HepG2 (cell line): ENCODE data around the gene FYB1. TPM values are rescaled to one million over a fixed set of nuclear protein-coding genes. Genes with fewer than 3 reads are reported as not detected.

ENCODE experiments used
- DPF2 ChIP-seq: sonication (generic); formaldehyde crosslinking; IDR thresholded peaks from 2 replicates; pipeline ENCODE4 v1.4.0; 2020; ENCODE audit warnings: mild to moderate bottlenecking, low read depth, missing genetic modification reagents, borderline replicate concordance
- EED ChIP-seq: sonication (generic); formaldehyde crosslinking; IDR thresholded peaks from 2 replicates; pipeline ENCODE4 v1.5.0; 2020; ENCODE audit warnings: mild to moderate bottlenecking, missing genetic modification reagents
- FOXA1 ChIP-seq, 2 experiments: fragments of 450-650 bp in 1 of 2; sonication (generic) in 1 of 2; formaldehyde crosslinking in 1 of 2; IDR thresholded peaks; 2 replicates each; pipeline versions ENCODE4 v1.4.0 to v1.6.1; 2016 to 2020; ENCODE audit warnings: missing genetic modification reagents in 1 of 2
- GFI1 ChIP-seq: sonication (generic); formaldehyde crosslinking; IDR thresholded peaks from 2 replicates; pipeline ENCODE4 v1.5.0; 2020; ENCODE audit warnings: missing genetic modification reagents, mild to moderate bottlenecking, borderline replicate concordance
- GRHL1 ChIP-seq: sonication (generic); formaldehyde crosslinking; conservative IDR thresholded peaks from 2 replicates; pipeline ENCODE4 v1.8.0; 2022; ENCODE audit warnings: missing genetic modification reagents
- HES4 ChIP-seq: sonication (generic); formaldehyde crosslinking; IDR thresholded peaks from 2 replicates; pipeline ENCODE4 v1.9.0; 2021; ENCODE audit warnings: mild to moderate bottlenecking, missing genetic modification reagents, borderline replicate concordance
- KAT8 ChIP-seq: IDR thresholded peaks from 2 replicates; pipeline ENCODE4 v1.6.1; 2016; ENCODE audit warnings: missing genetic modification reagents, missing compliant biosample characterization
- MNT ChIP-seq: fragments of 450-650 bp; IDR thresholded peaks from 2 replicates; pipeline ENCODE4 v1.6.1; 2016
- NFE2L2 ChIP-seq: fragments of 150-350 bp; IDR thresholded peaks from 2 replicates; pipeline ENCODE4 v1.6.1; 2014; ENCODE audit warnings: low read length
- POLR2G ChIP-seq: fragments of 200-400 bp; formaldehyde crosslinking; IDR thresholded peaks from 2 replicates; pipeline ENCODE4 v1.6.1; 2018; ENCODE audit warnings: mild to moderate bottlenecking, low read depth, low read length, moderate library complexity
- SMAD1 ChIP-seq: sonication (generic); formaldehyde crosslinking; IDR thresholded peaks from 2 replicates; pipeline ENCODE4 v1.4.0; 2020; ENCODE audit warnings: missing genetic modification reagents, low read depth, mild to moderate bottlenecking, borderline replicate concordance
- YEATS2 ChIP-seq: sonication (generic); formaldehyde crosslinking; IDR thresholded peaks from 2 replicates; pipeline ENCODE4 v1.4.0; 2020; ENCODE audit warnings: missing genetic modification reagents, borderline replicate concordance
- ZBTB43 ChIP-seq: sonication (generic); formaldehyde crosslinking; conservative IDR thresholded peaks from 2 replicates; pipeline ENCODE4 v1.4.0; 2020; ENCODE audit warnings: missing genetic modification reagents
- ZNF235 ChIP-seq: sonication (generic); formaldehyde crosslinking; IDR thresholded peaks from 2 replicates; pipeline ENCODE4 v1.8.1; 2023; ENCODE audit warnings: mild to moderate bottlenecking, missing genetic modification reagents, borderline replicate concordance
- polyA plus RNA-seq, 8 experiments: library from polyadenylated mRNA; depleted of rRNA in 3 of 8; stranded (reverse) in 7 of 8; unstranded in 1 of 8; fragments of >200 nt; fragmentation: Illumina TruSeq in 4 of 8; extraction: Trizol in 4 of 8; gene quantifications; 2 replicates each; pipeline versions ENCODE4 v1.2.1 to v1.2.3, GENCODE V29; 2011 to 2016; ENCODE audit warnings: low read depth in 4 of 8, missing spikeins in 1 of 8, mixed read lengths in 1 of 8; ENCODE audit not compliant: insufficient read depth in 1 of 8
- total RNA-seq, 5 experiments: library from RNA; depleted of rRNA; stranded (reverse); fragments of >200 nt; fragmentation: Illumina TruSeq; extraction: Trizol; gene quantifications; 2 replicates each; pipeline ENCODE4 v1.2.3, GENCODE V29; 2016; ENCODE audit warnings: low read depth in 1 of 5
- TF ChIP-seq, protein P1 (sequence below): sonication (generic); formaldehyde crosslinking; IDR thresholded peaks from 2 replicates; pipeline ENCODE4; 2020; ENCODE audit warnings: missing genetic modification reagents, mild to moderate bottlenecking, borderline replicate concordance
- TF ChIP-seq, protein P2 (sequence below): IDR thresholded peaks from 2 replicates; pipeline ENCODE4 v1.6.1; 2018; ENCODE audit warnings: missing genetic modification reagents, mild to moderate bottlenecking, missing compliant biosample characterization
- TF ChIP-seq, protein P3 (sequence below): sonication (generic); formaldehyde crosslinking; IDR thresholded peaks from 2 replicates; pipeline ENCODE4 v1.4.0; 2020; ENCODE audit warnings: missing genetic modification reagents, borderline replicate concordance

FYB1 gene
- total and polyA plus RNA-seq, 2 of the 13 experiments (the other 11 are each of a cell fraction or from before 2014, with no cell fraction given), result 0.03 TPM; not detected in 1

DNA sequence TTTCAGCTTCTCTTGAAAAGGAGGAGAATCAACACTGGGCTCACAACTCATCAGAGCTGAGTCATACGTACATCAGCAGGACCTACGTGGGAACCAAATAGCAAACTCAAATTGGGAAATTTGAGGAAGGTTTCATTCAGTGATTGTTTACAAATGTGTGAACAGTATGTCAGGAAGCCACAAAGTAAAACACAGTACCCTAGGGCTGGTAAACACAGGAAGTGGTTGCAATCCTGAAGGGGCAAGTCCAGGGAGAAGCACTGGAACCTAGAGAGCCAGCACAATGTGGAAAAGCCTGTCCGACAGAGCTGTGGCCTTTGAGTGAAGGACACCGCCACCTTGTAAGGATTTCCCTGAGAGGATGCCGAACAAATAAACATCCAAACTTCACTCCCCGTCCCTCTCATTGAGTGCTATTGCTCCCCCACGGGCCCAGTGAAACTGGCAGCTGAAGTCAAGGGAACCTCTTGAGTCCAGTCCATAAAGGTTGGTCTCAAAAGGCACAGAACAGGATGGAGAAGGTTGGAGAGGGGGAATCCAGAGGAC is 118.4 kb downstream of the FYB1 start (continued):
- TF ChIP-seq, protein P1, sequence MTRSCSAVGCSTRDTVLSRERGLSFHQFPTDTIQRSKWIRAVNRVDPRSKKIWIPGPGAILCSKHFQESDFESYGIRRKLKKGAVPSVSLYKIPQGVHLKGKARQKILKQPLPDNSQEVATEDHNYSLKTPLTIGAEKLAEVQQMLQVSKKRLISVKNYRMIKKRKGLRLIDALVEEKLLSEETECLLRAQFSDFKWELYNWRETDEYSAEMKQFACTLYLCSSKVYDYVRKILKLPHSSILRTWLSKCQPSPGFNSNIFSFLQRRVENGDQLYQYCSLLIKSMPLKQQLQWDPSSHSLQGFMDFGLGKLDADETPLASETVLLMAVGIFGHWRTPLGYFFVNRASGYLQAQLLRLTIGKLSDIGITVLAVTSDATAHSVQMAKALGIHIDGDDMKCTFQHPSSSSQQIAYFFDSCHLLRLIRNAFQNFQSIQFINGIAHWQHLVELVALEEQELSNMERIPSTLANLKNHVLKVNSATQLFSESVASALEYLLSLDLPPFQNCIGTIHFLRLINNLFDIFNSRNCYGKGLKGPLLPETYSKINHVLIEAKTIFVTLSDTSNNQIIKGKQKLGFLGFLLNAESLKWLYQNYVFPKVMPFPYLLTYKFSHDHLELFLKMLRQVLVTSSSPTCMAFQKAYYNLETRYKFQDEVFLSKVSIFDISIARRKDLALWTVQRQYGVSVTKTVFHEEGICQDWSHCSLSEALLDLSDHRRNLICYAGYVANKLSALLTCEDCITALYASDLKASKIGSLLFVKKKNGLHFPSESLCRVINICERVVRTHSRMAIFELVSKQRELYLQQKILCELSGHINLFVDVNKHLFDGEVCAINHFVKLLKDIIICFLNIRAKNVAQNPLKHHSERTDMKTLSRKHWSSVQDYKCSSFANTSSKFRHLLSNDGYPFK, result no peak
- TF ChIP-seq MNT (no peak), HES4 (CRISPR knock-in tag) (no peak), NFE2L2 (peak; percentile 60), DPF2 (CRISPR knock-in tag) (no peak; the same call in 1 of the 2 replicates), KAT8 (CRISPR knock-in tag) (peak; percentile 58), YEATS2 (no peak), EED (CRISPR knock-in tag) (no peak), POLR2G (peak; percentile 58), GFI1 (CRISPR knock-in tag) (no peak), GRHL1 (CRISPR knock-in tag) (no peak), FOXA1 (IDR thresholded peaks at IDR 0.05) (no peak), FOXA1 (CRISPR knock-in tag; IDR thresholded peaks at IDR 0.05) (peak; percentile 73), ZNF235 (no peak), ZBTB43 (CRISPR knock-in tag) (no peak), SMAD1 (CRISPR knock-in tag) (no peak)
- TF ChIP-seq, protein P2, sequence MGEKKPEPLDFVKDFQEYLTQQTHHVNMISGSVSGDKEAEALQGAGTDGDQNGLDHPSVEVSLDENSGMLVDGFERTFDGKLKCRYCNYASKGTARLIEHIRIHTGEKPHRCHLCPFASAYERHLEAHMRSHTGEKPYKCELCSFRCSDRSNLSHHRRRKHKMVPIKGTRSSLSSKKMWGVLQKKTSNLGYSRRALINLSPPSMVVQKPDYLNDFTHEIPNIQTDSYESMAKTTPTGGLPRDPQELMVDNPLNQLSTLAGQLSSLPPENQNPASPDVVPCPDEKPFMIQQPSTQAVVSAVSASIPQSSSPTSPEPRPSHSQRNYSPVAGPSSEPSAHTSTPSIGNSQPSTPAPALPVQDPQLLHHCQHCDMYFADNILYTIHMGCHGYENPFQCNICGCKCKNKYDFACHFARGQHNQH (CRISPR knock-in tag), result 0 out of 2 replicates have a peak, but pooled peaks have one; percentile 49
- TF ChIP-seq, protein P3, sequence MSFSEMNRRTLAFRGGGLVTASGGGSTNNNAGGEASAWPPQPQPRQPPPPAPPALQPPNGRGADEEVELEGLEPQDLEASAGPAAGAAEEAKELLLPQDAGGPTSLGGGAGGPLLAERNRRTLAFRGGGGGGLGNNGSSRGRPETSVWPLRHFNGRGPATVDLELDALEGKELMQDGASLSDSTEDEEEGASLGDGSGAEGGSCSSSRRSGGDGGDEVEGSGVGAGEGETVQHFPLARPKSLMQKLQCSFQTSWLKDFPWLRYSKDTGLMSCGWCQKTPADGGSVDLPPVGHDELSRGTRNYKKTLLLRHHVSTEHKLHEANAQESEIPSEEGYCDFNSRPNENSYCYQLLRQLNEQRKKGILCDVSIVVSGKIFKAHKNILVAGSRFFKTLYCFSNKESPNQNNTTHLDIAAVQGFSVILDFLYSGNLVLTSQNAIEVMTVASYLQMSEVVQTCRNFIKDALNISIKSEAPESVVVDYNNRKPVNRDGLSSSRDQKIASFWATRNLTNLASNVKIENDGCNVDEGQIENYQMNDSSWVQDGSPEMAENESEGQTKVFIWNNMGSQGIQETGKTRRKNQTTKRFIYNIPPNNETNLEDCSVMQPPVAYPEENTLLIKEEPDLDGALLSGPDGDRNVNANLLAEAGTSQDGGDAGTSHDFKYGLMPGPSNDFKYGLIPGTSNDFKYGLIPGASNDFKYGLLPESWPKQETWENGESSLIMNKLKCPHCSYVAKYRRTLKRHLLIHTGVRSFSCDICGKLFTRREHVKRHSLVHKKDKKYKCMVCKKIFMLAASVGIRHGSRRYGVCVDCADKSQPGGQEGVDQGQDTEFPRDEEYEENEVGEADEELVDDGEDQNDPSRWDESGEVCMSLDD (CRISPR knock-in tag), result no peak
